ENCODE measurements around the gene RAPGEF4.

Gene RAPGEF4

DNA sequence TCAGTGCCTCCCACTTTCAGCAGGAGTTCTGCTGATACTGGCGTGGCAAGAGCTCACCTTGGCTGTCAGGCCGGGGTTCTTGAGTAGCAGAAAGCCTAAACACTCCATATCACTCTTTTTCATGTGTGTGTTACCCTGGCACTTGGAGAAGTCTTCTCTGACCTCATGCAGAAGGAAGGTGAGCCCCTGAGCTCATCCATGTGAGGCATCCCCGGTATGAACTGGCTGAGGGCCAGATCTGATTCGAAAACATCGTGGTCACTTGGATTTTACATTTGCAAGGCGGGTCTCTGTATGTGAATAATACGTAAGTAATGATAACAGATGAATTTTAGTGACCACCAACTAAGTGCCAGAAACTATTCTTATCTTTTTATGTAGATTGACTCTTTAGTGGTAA is 93.6 kb downstream of the RAPGEF4 start:
- no peak for DNase-seq

DNA sequence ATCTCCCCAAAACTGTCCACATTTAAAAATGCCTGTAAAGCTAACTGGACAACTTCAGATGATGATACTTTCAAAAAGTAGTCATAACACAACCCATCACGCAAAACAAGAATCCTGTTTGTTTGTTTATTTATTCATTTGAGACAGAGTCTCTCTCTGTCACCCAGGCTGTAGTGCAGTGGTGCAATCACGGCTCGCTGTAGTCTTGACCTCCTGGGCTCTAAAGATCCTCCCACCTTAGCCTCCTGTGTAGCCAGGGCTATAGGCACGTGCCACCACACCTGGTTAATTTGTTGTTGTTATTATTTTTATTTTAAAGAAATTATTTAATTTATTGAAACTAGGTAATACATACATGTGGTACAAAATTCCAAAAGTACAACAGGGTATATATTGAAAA is 94.8 kb downstream of the RAPGEF4 start:
- no peak for DNase-seq

DNA sequence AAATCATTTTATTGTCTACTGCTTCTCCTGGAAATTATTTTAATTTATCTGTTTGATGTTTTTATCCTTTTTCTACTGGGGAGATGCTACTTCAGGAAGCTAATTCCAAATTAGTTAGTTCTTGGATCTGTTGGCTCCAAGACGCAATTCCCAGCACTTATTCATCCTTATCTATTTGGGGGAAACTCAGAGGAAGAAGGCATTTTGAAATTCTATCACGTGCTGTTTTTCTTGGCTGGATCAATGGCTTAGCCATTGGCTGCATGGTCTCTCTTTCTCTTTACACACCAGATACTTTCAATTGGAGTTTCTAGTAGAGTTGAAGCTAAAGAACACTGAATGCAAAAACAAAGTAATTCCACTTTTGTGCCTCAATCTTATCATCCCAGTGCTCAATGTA is 98.3 kb downstream of the RAPGEF4 start:
- no peak for DNase-seq

DNA sequence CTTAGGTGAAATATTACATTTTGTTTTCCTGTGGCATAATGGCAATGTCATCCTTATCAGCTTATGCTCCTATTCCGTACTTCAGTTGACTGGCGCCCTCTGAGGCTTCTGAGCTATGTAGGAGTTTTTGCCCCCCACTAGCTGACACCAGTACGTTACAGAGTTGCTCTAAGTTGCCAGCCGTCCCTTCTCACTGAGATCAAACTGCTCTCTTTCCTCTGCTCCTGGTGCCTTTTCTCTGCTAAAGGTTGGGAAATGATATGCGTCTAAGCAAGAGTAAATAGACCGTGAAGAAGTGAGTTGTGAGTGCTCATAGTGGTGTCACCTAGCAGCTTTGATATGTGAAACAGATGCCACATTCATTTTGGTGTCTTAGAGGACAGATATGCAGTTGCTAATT is 99.2 kb downstream of the RAPGEF4 start:
- no peak for DNase-seq

DNA sequence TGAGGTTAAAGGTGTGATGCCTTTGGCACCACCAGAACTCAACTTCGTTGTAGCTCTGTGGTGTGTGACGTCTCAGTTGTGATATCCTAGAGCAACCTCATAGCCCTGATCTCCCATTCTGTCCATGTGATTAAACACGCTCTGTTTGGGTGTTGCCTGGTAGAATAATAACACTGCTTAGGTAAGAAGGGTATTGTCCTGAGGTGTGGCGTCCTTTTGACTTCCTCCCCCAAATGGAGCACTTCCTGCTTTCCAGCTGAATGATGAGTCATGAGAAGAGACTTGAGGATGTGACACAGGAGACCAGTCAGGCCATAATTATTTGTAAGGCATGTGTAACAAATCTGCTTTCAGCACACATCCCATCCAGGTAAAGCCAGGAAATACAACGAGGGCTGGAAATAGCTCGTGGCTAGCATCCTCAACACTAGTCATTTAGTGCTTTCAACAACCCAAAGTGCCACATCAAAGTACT is 100.7 kb downstream of the RAPGEF4 start:
- DNase-seq: no peak

DNA sequence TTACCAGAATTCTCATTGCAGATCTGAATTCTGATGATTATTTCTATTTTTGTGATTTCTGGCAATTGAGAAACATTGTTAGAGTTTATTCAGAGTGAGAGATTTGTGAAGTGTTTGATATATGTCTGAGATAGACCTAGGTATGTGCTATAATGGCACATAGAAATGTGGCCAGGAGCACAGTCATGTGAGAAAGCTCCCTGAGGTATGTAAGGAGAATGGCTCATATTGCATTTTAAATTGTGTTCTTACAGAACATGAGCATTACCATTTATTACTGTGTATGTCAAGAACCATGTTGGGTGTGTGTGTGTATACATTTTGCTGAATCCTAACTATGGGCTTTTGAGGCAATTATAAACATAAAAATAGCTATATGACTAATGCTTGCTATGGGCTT is 101.2 kb downstream of the RAPGEF4 start:
- no peak for DNase-seq

DNA sequence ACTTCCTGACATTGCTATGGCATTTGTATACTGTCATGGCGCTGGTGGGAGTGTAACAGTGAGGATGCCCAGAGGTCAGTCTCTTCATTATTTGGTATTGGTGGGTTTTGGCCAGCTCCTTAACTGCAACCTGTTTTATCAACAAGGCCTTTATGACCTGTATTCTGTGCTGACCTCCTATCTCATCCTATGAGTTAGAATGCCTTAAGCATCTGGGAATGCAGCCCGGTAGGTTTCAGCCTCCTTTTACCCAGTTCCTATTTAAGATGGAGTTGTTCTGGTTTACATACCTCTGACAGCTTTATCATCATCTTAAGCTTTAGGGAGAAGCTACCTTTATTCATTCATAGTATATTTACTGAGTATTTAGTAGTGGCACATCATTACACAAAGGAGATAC is 103.8 kb downstream of the RAPGEF4 start:
- DNase-seq: no peak

DNA sequence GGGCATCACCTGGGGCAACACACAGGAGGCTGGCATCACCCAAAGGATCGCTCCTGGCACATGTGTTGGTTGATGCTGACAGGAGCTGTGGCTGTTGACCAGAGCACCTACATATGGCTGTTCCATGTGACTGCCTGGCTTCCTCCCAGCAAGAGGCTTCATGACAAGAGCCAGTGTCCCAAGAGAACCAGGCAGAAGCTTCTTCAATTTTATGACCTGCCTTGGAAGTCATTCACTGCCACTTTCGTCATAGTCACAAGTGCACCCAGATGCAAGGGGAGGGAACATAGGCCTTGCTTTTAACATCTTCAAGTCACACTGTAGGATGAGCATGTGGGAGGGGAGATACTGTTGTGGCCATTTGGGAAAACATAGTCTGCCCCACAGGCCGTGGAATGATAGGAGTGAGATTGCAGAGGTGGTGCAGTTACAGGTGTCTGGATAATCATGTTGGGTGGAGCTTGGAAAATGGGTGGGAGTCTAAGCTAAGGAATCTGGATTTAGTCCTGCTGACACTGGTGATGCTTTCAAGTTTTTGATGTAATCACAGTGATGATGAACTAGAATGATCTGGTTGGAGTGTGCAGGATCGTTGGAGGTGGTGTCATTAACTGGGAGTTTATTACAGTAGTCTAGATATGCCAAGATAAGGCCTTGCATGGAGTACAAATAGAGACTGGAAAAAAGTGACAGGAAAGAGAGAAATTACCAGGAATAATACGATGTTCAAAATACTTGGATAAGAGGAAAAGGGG is 107.0 kb downstream of the RAPGEF4 start:
- no peak for DNase-seq

DNA sequence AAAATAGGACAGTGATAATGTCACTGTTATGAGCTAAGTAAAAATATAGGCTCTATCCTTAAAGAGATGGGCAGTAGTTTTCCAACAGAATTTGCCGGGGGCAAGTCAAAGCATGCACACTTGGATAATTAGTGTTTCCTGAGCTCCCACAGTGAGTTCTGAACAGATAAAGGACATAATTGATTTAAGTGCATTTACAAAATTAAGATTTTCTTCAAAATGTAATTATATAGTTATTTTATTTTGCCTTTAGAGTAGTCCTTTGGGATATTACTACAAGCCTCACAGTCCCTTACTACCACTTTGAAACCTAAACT is 107.6 kb downstream of the RAPGEF4 start:
- no peak for DNase-seq

DNA sequence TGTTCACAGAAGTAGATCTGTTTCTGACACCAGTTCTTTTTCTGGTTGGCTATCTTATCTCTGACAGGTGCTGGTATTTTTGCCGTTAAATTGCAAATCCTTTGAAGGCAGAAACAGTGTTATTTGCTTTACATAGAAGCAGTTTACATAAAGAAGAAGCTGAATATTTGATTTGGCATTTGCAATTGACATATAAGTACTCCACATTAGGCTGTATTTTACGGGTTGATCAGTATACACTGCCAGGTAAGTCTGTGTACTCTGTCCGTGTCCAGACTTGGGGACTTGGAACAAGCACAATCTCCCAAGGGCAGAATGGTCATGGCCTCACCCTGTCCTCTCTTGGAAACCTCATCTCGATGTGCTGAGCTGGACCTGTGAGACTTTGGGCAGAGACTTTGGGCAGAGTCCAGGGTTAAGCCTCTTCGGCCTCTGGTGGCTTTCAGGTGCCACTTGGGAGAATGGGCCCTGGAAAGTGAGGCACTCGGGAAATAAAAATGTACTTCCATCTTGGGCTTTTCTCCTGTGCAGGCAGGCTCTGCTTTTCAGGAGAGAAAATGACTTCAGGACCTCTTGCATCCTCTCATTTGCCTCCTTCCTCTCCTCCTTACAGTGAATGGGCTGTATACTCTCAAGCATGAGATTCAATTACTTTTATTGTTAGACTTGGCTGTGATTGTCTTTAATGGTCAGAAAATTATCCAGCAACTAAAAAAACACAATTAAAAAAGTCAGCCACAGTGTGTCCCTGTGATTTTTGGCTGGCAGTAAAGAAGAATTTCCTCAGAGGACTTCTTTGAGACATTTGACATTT is 108.5 kb downstream of the RAPGEF4 start:
- DNase-seq: no peak

DNA sequence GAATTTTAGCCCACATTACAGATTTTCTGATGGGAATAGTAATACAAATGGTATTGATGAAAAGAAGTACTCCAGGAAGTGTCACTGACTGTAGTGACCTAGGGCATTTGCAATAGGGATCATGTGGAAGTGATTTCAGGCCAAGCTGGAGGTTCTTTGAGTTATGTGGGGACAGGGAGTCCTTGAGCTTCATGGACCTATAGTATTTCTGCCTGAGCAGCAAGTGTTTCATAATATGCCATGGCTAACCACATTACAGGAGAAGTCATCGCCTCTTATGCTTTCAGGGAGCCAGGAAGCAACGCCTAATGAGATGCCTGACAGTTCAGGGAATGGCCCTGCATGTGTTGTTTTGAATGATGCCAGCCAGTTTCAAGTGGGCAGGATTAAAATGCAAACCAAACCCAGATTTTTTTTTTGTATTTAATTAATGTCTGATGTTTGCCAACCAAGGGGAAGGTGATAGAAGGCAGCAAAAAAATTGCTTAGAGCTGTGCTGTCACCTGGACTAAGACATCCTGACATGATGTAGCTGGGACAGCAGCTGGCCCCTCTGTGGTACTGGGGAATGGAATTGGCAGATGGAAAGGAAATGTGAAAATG is 109.5 kb downstream of the RAPGEF4 start:
- no peak for DNase-seq

DNA sequence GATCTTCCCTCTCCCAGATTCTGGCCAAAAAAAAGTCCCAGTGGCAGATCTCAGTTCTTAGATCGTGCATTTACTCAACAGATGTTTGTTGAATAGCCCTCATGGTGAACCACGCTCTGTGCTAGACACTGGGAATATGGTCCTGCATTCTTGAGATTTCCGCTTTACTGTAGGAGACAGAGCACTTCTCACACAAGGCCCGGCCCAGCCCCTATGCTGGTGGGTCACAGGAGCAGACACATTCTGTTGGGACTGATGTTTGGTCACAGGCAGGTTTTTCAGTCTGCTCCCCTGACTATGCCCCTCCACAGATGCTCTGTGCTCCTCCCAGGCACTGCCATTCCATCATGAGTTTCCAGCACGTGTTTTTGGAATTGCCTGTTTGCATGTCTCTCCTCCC is 110.9 kb downstream of the RAPGEF4 start:
- no peak for DNase-seq

DNA sequence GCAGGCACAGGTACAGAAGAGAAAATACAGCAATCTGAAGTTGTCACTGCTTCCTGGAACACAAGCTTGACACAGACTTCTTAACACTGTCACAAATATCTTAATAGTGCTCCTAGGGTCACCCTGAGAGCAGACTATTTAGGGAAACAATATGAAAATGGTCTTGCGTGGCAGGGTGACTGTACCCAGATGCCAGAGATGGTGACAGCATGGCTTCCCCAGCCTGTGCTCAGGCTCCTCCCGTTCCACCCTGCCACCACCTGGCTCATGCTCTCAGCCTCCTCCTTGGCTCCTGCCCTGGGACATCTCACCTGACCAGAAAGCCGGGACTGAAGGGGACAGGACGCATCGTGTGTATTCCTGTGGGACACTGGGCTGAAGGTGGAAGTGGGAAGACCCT is 111.5 kb downstream of the RAPGEF4 start:
- DNase-seq: no peak

DNA sequence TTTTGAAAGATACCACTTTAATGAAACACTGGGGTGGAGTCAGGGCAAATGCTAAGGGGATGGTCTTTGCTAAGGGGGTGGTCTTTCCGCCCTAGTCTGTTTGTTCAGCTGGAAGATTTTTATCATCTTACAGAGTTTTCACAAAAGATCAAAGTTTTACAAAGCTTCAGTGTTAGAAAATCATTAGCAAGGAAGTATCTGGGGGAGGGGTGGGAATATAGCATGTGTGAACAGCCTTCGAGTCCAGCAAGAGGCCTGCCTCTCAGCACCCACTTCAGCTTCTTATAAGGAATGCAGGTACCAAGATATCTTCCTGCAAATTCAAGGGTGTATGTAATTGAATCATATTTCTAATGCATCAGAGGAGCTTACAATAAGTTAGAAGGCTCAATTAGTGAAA is 112.9 kb downstream of the RAPGEF4 start:
- no peak for DNase-seq

DNA sequence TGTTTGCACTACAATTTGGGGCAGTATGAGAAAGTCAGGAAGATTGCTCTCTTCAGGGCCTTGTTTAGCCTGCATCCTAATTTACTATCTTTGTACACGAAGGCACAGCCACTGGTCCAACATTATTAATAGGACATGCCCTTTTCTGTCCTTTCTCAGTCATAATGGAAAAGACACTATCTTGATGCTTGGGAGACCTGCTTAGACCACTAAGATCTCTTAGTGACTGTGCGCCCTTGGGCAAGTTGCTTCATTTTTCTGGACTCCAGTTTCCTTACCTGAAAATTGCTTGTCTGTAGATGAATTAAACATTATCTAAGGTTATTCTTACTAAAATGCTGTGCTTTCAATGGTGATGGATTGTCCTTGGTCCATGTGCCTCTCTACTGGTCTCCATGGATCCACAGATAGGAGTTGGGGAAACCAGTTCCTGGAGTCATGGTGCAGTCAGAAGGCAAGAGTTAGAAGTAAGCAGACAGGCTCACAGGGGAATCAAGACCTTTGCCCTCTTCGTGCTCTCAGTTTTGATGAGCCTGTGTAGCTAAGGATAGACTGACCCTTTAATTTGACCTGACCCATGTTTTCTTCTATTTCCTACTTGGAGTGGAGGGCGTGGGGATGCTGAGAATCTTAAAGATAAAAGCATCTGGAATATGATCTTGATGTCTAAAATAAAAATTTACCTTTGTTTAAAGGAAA is 114.0 kb downstream of the RAPGEF4 start:
- no peak for DNase-seq

DNA sequence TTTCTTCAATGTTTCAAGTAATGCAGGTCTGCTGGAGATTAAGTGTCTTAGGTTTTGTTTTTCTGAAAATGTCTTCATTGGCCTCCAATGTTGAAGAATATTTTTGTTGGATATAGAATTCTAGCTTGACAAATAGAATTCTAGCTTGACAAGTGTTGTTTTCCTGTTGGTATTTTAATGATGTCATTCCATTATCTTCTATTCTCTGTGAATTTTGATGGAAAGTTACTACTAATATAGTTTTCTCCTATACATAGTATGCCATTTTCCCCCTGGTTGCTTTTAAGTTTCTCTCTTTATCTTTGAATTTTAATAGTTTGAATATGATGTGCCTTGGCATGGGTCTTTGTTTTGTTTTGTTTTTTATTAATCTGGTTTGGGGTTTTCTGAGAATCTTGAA is 119.9 kb downstream of the RAPGEF4 start:
- DNase-seq: no peak

DNA sequence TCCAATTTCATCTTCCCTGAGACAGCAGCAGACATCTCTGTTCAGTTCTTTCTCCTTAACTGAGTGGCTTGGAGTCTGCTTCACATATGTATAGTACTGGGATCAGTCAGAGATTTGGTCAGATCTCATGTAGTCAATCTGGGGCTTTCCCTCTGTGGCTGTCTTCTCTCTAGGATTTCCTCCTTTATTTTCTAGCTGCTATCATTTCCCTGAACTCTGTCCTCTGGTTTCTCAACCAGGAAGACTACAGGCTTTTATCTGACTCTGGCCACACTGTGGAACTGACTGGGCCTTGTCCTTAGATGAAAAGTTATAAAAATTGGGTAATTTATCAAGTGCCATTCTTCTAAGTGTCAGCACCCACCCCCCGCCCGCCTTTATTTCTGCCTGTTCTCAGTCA is 121.0 kb downstream of the RAPGEF4 start:
- DNase-seq: no peak

DNA sequence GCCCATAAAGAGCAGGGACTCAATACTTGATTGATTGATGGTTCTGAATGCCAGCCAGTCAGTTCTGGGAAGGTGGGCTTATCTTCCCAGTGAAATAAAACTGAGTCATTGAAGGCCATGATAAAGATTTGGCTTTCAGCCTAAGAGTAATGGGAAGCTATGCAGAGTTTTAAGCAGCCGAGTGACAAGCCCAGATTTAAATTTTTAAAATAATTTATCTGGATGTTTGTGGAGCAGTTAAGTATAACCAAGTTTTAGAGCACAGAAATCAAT is 122.8 kb downstream of the RAPGEF4 start:
- no peak for DNase-seq

DNA sequence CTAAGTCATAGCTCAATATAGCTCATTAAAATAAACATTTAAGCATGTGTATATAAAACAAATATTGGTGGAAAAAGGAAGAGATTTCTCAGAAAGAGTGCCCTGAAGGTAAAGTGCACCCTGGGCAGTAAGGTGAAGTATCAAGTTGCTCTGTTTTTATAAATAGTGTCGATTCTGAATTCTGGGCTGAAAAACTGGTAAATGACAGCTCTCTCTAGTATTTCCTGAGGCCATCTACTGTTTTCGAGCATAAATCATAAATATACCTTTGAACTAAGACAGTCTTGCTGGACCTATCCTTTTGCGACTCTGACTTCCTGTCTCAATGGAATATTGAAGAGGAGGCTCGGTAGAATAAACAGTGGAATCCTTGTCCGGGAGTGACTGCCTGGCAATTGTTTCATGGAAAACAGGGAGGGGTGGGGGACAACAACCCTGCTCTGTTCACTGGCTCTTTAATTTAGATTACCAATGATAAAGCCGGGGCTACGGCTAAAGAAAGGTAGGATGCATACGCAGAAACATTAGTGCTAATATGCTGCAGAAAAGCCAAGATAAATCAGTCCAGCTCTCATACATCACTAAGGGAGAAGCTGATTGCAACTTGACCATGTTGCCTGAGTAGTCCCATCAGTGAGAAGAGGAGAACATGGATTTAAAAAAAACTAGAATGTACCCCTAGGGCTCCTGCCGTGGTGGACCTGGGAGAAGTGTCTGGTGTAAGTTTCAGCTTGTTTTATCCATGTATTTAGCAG is 124.1 kb downstream of the RAPGEF4 start:
- DNase-seq: no peak

DNA sequence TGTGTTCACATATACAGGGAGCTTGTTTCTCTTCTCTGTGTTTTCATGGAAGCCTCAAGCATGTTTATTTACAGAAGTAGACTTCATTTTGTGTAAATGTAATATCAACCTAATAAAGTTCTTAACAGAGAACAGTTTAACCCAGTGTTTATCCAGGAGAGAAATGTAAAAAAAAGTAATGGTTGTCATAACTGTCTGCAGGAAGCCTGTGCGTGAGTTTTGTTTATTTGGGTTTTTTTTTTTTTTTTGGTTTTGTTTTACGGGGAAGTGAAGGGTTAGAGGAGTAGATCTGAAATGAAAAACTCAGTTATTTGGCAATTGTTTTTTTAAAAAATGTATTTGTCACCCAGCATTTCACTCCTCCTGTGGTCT is 124.7 kb downstream of the RAPGEF4 start:
- no peak for DNase-seq

DNA sequence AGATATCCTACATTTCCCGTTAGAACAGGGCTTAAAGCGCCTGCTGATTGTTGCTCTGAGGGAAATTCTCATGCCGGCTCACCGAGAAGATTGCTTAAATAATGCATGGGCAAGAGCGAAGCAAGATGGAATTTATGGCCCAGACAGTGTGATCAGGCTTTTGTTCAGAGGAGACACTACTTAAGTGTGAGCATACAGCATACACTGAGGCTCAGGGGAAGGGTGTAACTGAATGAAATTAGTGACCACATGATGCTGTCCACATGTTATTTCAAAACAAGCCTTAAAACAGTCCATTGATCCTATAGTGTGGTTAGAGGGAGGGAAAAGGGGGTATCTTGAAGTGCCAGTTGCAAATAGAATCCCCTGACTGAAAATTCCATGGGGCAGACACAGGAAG is 125.5 kb downstream of the RAPGEF4 start:
- no peak for DNase-seq

DNA sequence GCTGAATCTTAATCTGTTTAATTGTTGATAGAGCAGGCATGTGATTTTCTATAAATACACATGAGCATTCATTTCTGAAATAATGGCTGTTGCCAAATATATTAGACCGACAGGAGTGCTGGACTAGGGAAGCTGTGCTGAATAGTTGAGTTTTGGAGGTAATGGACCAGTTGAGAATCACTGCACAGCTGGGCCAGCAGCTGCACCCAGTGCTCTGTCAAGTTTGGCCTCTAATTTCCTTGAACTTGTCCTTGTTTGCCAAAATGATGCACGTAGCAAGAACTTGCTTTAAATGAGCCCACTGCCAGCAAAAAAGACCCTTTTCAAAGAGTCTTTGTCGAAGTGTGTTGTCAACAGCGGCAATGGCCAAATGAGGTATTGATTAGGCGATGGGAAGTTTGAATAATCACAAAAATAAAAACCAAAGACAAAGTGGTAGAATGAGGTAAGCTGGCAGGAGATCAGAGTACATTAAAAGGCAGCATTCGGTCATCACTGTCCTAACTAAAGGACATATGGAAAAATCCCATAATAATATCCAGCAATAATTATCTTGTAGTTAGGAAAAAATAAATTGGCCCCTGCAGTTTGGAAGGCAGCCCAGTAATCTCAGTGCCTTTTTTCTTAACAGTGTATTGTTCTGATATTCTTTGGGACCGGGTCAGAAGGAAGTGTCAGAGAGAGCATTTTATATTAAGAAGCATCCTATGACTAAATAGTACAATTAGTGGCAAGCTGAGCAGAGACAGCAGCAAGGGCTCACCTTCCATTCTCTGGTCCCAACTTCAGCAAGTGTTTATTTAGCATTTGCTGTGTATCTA is 126.2 kb downstream of the RAPGEF4 start:
- no peak for DNase-seq
